Measurements from ENCODE around the gene FBXL7. TPM values are rescaled to one million over a fixed set of nuclear protein-coding genes. Genes with fewer than 3 reads are reported as not detected.
A peak's percentile ranks its signal among the peaks of the same experiment; 100 is the strongest.

Gene FBXL7
- total RNA-seq, 6 experiments from 2014 or later = 12.7 to 19.2 (median 16.8) TPM

- peak; percentile 29 for DNase-seq
- Mint-ChIP-seq H3K4me3 (no peak overlapping the region), H3K36me3 (ENCODE audit: low read depth) (peaks cover 18% of the 10 kb centered on the region), H3K4me1 (ENCODE audit: low read depth) (peaks cover 27% of the 10 kb centered on the region), H3K9me3 (no peaks in the 10 kb centered on the region), H3K27ac (peak overlapping the region; percentile 61), H3K27me3 (ENCODE audit: insufficient read depth) (no peaks in the 10 kb centered on the region; the same call in 1 of the 2 replicates)
- TF ChIP-seq, protein P1, sequence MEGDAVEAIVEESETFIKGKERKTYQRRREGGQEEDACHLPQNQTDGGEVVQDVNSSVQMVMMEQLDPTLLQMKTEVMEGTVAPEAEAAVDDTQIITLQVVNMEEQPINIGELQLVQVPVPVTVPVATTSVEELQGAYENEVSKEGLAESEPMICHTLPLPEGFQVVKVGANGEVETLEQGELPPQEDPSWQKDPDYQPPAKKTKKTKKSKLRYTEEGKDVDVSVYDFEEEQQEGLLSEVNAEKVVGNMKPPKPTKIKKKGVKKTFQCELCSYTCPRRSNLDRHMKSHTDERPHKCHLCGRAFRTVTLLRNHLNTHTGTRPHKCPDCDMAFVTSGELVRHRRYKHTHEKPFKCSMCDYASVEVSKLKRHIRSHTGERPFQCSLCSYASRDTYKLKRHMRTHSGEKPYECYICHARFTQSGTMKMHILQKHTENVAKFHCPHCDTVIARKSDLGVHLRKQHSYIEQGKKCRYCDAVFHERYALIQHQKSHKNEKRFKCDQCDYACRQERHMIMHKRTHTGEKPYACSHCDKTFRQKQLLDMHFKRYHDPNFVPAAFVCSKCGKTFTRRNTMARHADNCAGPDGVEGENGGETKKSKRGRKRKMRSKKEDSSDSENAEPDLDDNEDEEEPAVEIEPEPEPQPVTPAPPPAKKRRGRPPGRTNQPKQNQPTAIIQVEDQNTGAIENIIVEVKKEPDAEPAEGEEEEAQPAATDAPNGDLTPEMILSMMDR (IDR thresholded peaks at IDR 0.05) = no peak
Observed at GRCh38 chr5:15634591-15635288, 134.8 kb downstream of the FBXL7 start.

DNA sequence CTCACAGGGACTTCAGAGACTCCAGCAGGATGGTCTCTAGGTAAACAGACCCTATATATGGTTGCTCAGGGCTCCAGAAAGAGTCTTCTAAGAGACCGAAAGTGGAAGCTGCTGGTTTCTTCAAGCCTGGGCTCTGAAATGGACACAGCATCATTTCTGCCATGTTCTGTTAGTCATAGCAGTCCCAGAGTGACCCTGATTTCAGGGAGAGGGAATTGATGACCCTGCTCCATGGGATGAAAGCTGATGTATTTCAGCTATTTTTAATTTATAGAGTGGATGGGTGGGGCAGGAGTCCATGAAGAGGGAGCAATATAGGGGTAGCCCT is 135.3 kb downstream of the FBXL7 start:
- H3K27me3 Mint-ChIP-seq (ENCODE audit: insufficient read depth) = no peaks in the 10 kb centered on the region; the same call in 1 of the 2 replicates
- H3K9me3 Mint-ChIP-seq = no peaks in the 10 kb centered on the region
- peaks cover 22% of the 10 kb centered on the region for H3K4me1 Mint-ChIP-seq (ENCODE audit: low read depth)

GRCh38 chr5:15637345-15637744 is 137.4 kb downstream of the FBXL7 start:
- H3K36me3 Mint-ChIP-seq (ENCODE audit: low read depth) = peaks cover 23% of the 10 kb centered on the region
- H3K4me1 Mint-ChIP-seq (ENCODE audit: low read depth) = peaks cover 14% of the 10 kb centered on the region
- H3K27ac Mint-ChIP-seq = no peak overlapping the region
- TF ChIP-seq, protein P1 (IDR thresholded peaks at IDR 0.05) = no peak
- no peak overlapping the region for H3K4me3 Mint-ChIP-seq
- no peaks in the 10 kb centered on the region; the same call in 1 of the 2 replicates for H3K27me3 Mint-ChIP-seq (ENCODE audit: insufficient read depth)
- no peak for DNase-seq
- no peaks in the 10 kb centered on the region for H3K9me3 Mint-ChIP-seq

More for the DNA sequence above, 135.3 kb downstream of the FBXL7 start:
- H3K4me3 Mint-ChIP-seq = no peak overlapping the region
- H3K27ac Mint-ChIP-seq = peak overlapping the region; percentile 61
- peaks cover 18% of the 10 kb centered on the region for H3K36me3 Mint-ChIP-seq (ENCODE audit: low read depth)
- no peak for DNase-seq
- TF ChIP-seq, protein P1 (IDR thresholded peaks at IDR 0.05) = no peak

- peaks cover 14% of the 10 kb centered on the region for H3K4me1 Mint-ChIP-seq (ENCODE audit: low read depth)
- H3K27ac Mint-ChIP-seq = no peak overlapping the region
- H3K4me3 Mint-ChIP-seq = no peak overlapping the region
- no peaks in the 10 kb centered on the region for H3K9me3 Mint-ChIP-seq
- no peaks in the 10 kb centered on the region; the same call in 1 of the 2 replicates for H3K27me3 Mint-ChIP-seq (ENCODE audit: insufficient read depth)
- TF ChIP-seq, protein P1 (IDR thresholded peaks at IDR 0.05) = no peak
- no peak for DNase-seq
- H3K36me3 Mint-ChIP-seq (ENCODE audit: low read depth) = peaks cover 24% of the 10 kb centered on the region
Observed at GRCh38 chr5:15637886-15638285, 137.9 kb downstream of the FBXL7 start.

GRCh38 chr5:15638296-15638695 is 138.3 kb downstream of the FBXL7 start:
- Mint-ChIP-seq H3K27ac (no peak overlapping the region), H3K36me3 (ENCODE audit: low read depth) (peaks cover 28% of the 10 kb centered on the region), H3K4me3 (no peak overlapping the region), H3K9me3 (no peaks in the 10 kb centered on the region), H3K27me3 (ENCODE audit: insufficient read depth) (no peaks in the 10 kb centered on the region; the same call in 1 of the 2 replicates), H3K4me1 (ENCODE audit: low read depth) (peaks cover 14% of the 10 kb centered on the region)
- DNase-seq = no peak
- TF ChIP-seq, protein P1 (IDR thresholded peaks at IDR 0.05) = no peak
